SK-N-SH (cell line): Measurements from ENCODE around the gene PCSK7. TPM values are rescaled to one million over a fixed set of nuclear protein-coding genes. Genes with fewer than 3 reads are reported as not detected.

Experiments
- CTCF ChIA-PET: fragments of 300-600, 350-600 bp; formaldehyde crosslinking; extraction: SDS; loops from one replicate; lab custom pipeline; 2021; lab: Yijun Ruan, JAX
- POLR2A ChIA-PET: fragments of 350-600 bp; sonication (Branson Sonifier 250); formaldehyde crosslinking; extraction: SDS; loops from one replicate; lab custom pipeline; 2020; ENCODE audit warnings: antibody characterized with exemption, inconsistent platforms; lab: Yijun Ruan, JAX
- DNase-seq: peaks from one replicate; pipeline ENCODE4 v3.0.0; 2012
- H2AFZ ChIP-seq: fragments of 200-600 bp; sonication (generic); 2 replicates; pipeline ENCODE4 v1.8.1; 2016; ENCODE audit warnings: antibody characterized with exemption, mild to moderate bottlenecking, low read depth
- H3F3A ChIP-seq: fragments of 200-600 bp; sonication (generic); replicated peaks from 2 replicates; pipeline ENCODE3; 2016; ENCODE audit warnings: antibody characterized with exemption, mild to moderate bottlenecking; ENCODE audit not compliant: insufficient read depth
- H3K27ac ChIP-seq, 2 experiments: fragments of 200-500 bp in 1 of 2; fragments of 200-600 bp in 1 of 2; sonication (Bioruptor generic) in 1 of 2; sonication (generic), shearing (Covaris generic) in 1 of 2; 2 replicates each; pipeline versions ENCODE4 v1.5.1 to v1.6.1; 2014 to 2016; ENCODE audit warnings: low read depth in 2 of 2, inconsistent platforms in 1 of 2, low read length in 1 of 2, mild to moderate bottlenecking in 1 of 2, mixed read lengths in 1 of 2
- H3K27me3 ChIP-seq: fragments of 200-600 bp; sonication (generic), shearing (Covaris generic); 2 replicates; pipeline ENCODE4 v1.6.1; 2016; ENCODE audit warnings: mixed run types; ENCODE audit not compliant: insufficient read depth
- H3K36me3 ChIP-seq, 2 experiments: fragments of 200-500 bp in 1 of 2; fragments of 200-600 bp in 1 of 2; sonication (Bioruptor generic) in 1 of 2; sonication (generic) in 1 of 2; replicated peaks in 1 of 2; 2 replicates each; pipeline versions ENCODE3 to v1.5.1; 2014 to 2016; ENCODE audit warnings: low read length in 1 of 2, mild to moderate bottlenecking in 1 of 2; ENCODE audit not compliant: insufficient read depth in 2 of 2, control insufficient read depth in 1 of 2
- H3K4me1 ChIP-seq, 2 experiments: fragments of 200-500 bp in 1 of 2; fragments of 200-600 bp in 1 of 2; sonication (Bioruptor generic) in 1 of 2; sonication (generic), shearing (Covaris generic) in 1 of 2; 2 replicates each; pipeline versions ENCODE4 v1.5.1 to v1.6.1; 2014 to 2016; ENCODE audit warnings: low read depth in 1 of 2, low read length in 1 of 2, mixed run types in 1 of 2; ENCODE audit not compliant: insufficient read depth in 2 of 2, control insufficient read depth in 1 of 2
- H3K4me2 ChIP-seq: fragments of 200-600 bp; sonication (generic), shearing (Covaris generic); 2 replicates; pipeline ENCODE4 v1.6.1; 2017; ENCODE audit warnings: mixed run types
- H3K4me3 ChIP-seq, 2 experiments: fragments of 200-500 bp in 1 of 2; fragments of 200-600 bp in 1 of 2; sonication (Bioruptor generic) in 1 of 2; sonication (generic), shearing (Covaris generic) in 1 of 2; 2 replicates each; pipeline versions ENCODE4 v1.5.1 to v1.8.1; 2014 to 2016; ENCODE audit warnings: low read depth in 2 of 2, inconsistent platforms in 1 of 2, low read length in 1 of 2, mild to moderate bottlenecking in 1 of 2, mixed read lengths in 1 of 2, moderate library complexity in 1 of 2
- H3K79me2 ChIP-seq: fragments of 200-600 bp; sonication (generic); 2 replicates; pipeline ENCODE4 v1.8.1; 2017; ENCODE audit warnings: mild to moderate bottlenecking; ENCODE audit not compliant: insufficient read depth
- H3K9ac ChIP-seq: fragments of 200-600 bp; sonication (generic); 2 replicates; pipeline ENCODE4 v1.6.1; 2017; ENCODE audit warnings: mixed run types
- H3K9me2 ChIP-seq: fragments of 200-600 bp; sonication (generic); 2 replicates; pipeline ENCODE4 v1.6.1; 2017; ENCODE audit warnings: mixed run types
- H3K9me3 ChIP-seq: fragments of 200-600 bp; sonication (generic); 2 replicates; pipeline ENCODE4 v1.6.1; 2017; ENCODE audit warnings: mixed run types, mild to moderate bottlenecking, moderate library complexity
- H4K20me1 ChIP-seq: fragments of 200-600 bp; sonication (generic); 2 replicates; pipeline ENCODE4 v1.6.1; 2017; ENCODE audit warnings: mild to moderate bottlenecking, mixed run types; ENCODE audit not compliant: insufficient read depth
- ELF1 ChIP-seq: IDR thresholded peaks from 2 replicates; pipeline ENCODE4 v1.4.0; 2012
- EP300 ChIP-seq, 2 experiments: IDR thresholded peaks; 2 replicates each; pipeline versions ENCODE4 v1.4.0 to v1.6.1; 2012; ENCODE audit warnings: borderline replicate concordance in 1 of 2, low read depth in 1 of 2, low read length in 1 of 2
- FOXJ3 ChIP-seq: sonication (generic); formaldehyde crosslinking; IDR thresholded peaks from 2 replicates; pipeline ENCODE4 v1.5.1; 2020; ENCODE audit warnings: mild to moderate bottlenecking, missing genetic modification reagents
- FOXM1 ChIP-seq: IDR thresholded peaks from 2 replicates; pipeline ENCODE4 v1.4.0; 2012; ENCODE audit warnings: low read depth, mild to moderate bottlenecking
- GATA2 ChIP-seq: sonication (generic); formaldehyde crosslinking; IDR thresholded peaks from 2 replicates; pipeline ENCODE4 v1.5.0; 2020; ENCODE audit warnings: mild to moderate bottlenecking, missing genetic modification reagents
- IRF3 ChIP-seq: fragments of 150-350 bp; IDR thresholded peaks from 2 replicates; pipeline ENCODE4 v1.6.1; 2016; ENCODE audit warnings: mild to moderate bottlenecking, low read depth, low read length
- JUND ChIP-seq: IDR thresholded peaks from 2 replicates; pipeline ENCODE4 v1.4.0; 2012
- NFIC ChIP-seq: IDR thresholded peaks from 2 replicates; pipeline ENCODE4 v1.4.0; 2012; ENCODE audit warnings: borderline replicate concordance
- NRF1 ChIP-seq: IDR thresholded peaks from 2 replicates; pipeline ENCODE4 v1.6.1; 2012; ENCODE audit warnings: low read depth, mild to moderate bottlenecking, low read length
- POLR2AphosphoS5 ChIP-seq: IDR thresholded peaks from 2 replicates; pipeline ENCODE4 v1.6.1; 2012; ENCODE audit warnings: low read depth, low read length
- RFX5 ChIP-seq: IDR thresholded peaks from 2 replicates; pipeline ENCODE4 v1.6.1; 2012; ENCODE audit warnings: mild to moderate bottlenecking, improper control_type of control experiment, low read length
- SIN3A ChIP-seq: IDR thresholded peaks from 2 replicates; pipeline ENCODE4 v1.6.1; 2012; ENCODE audit warnings: low read depth, mild to moderate bottlenecking, low read length, moderate library complexity, borderline replicate concordance
- SMC3 ChIP-seq: IDR thresholded peaks from 2 replicates; pipeline ENCODE4 v1.6.1; 2012; ENCODE audit warnings: low read depth, low read length, improper control_type of control experiment
- TCF12 ChIP-seq: IDR thresholded peaks from 2 replicates; pipeline ENCODE4 v1.4.0; 2012
- TEAD4 ChIP-seq: IDR thresholded peaks from 2 replicates; pipeline ENCODE4 v1.4.0; 2012; ENCODE audit warnings: mild to moderate bottlenecking, borderline replicate concordance; ENCODE audit not compliant: insufficient read depth
- USF1 ChIP-seq: IDR thresholded peaks from 2 replicates; pipeline ENCODE4 v1.4.0; 2012; ENCODE audit warnings: low read depth, borderline replicate concordance
- USF2 ChIP-seq: fragments of 150-350 bp; IDR thresholded peaks from 2 replicates; pipeline ENCODE4 v1.6.1; 2017; ENCODE audit warnings: antibody characterized with exemption, low read length, low read depth, borderline replicate concordance
- YY1 ChIP-seq: IDR thresholded peaks from 2 replicates; pipeline ENCODE4 v1.4.0; 2012; ENCODE audit warnings: low read depth, mild to moderate bottlenecking
- WGBS: methylation state at CpG from one replicate; pipeline ENCODE4 v1.1.6; 2017; ENCODE audit warnings: low lambda C conversion rate; 5-methylcytosine and 5-hydroxymethylcytosine counted together
- polyA plus RNA-seq, 3 experiments: library from polyadenylated mRNA; depleted of rRNA; stranded (reverse); fragments of >200 nt; gene quantifications; 2 replicates each; pipeline ENCODE4 v1.2.3, GENCODE V29; 2012

PCSK7 gene
- polyA plus RNA-seq, 1 of the 3 experiments (the other 2 are of a cell fraction) = 49.7 TPM

DNA sequence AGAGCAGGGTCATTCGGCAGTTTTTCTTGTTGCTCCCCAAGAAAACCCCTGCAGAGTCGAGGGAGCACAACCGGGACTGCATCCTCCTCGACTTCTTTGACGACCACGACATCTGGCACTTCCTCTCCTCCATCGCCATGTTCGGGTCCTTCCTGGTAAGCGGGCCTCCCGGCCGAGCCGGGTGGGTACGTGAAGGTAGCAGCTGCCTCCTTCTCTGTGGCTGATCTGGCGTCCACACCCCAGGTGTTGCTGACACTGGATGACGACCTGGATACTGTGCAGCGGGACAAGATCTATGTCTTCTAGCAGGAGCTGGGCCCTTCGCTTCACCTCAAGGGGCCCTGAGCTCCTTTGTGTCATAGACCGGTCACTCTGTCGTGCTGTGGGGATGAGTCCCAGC lies 36.1 kb downstream of the PCSK7 start:
- Histone ChIP-seq H3K9ac (no peak overlapping the region), H4K20me1 (no peaks in the 10 kb centered on the region), H3K4me3 (no peak overlapping the region), H3K79me2 (peaks cover 34% of the 10 kb centered on the region), H3K9me2 (no peaks in the 10 kb centered on the region), H3K36me3 (peaks cover 0 to 8% of the 10 kb centered on the region in 2 experiments), H3K27me3 (no peaks in the 10 kb centered on the region), H2AFZ (no peak overlapping the region), H3F3A (peaks cover 4% of the 10 kb centered on the region), H3K9me3 (no peaks in the 10 kb centered on the region), H3K4me1 (peaks cover 6 to 9% of the 10 kb centered on the region in 2 experiments; a peak in 3 of 4 replicates), H3K27ac (no peak overlapping the region), H3K4me2 (no peak overlapping the region)
- TF ChIP-seq YY1 = no peak
- no peak for TF ChIP-seq NFIC
- TF ChIP-seq SMC3 = no peak
- no peak for TF ChIP-seq POLR2AphosphoS5
- TF ChIP-seq EP300 (IDR thresholded peaks at IDR 0.05; ENCODE audit: borderline replicate concordance in 1 of 2, low read depth in 1 of 2, low read length in 1 of 2) = no peak
- TF ChIP-seq SIN3A = no peak
- no peak for TF ChIP-seq USF1
- no peak for TF ChIP-seq JUND
- TF ChIP-seq FOXJ3 = no peak
- TF ChIP-seq IRF3 = no peak
- no peak for TF ChIP-seq RFX5
- no peak for TF ChIP-seq TCF12
- TF ChIP-seq GATA2 (CRISPR knock-in tag) = no peak
- TF ChIP-seq USF2 = no peak
- TF ChIP-seq ELF1 = no peak
- no peak for TF ChIP-seq TEAD4
- DNase-seq = no peak
- POLR2A ChIA-PET = no interaction called here
- CTCF ChIA-PET = no interaction called here
- WGBS = 97% methylated on average over 15 of the region's 19 CpGs

GRCh38 chr11:117195258-117195657 lies 36.6 kb downstream of the PCSK7 start:
- Histone ChIP-seq H3K27me3 (no peaks in the 10 kb centered on the region), H3K4me1 (peaks cover 6 to 9% of the 10 kb centered on the region in 2 experiments; a peak in 3 of 4 replicates), H3K79me2 (peaks cover 29% of the 10 kb centered on the region), H3K4me2 (no peak overlapping the region), H3K9me2 (no peaks in the 10 kb centered on the region), H3K9ac (no peak overlapping the region), H3K36me3 (peaks cover 0 to 11% of the 10 kb centered on the region in 2 experiments), H3F3A (peaks cover 4% of the 10 kb centered on the region), H4K20me1 (no peaks in the 10 kb centered on the region), H3K9me3 (no peaks in the 10 kb centered on the region), H3K4me3 (no peak overlapping the region), H3K27ac (no peak overlapping the region), H2AFZ (no peak overlapping the region)
- POLR2A ChIA-PET = no interaction called here
- WGBS = 86% methylated on average over 4 of the region's 4 CpGs
- CTCF ChIA-PET = no interaction called here
- TF ChIP-seq TEAD4 (no peak), SIN3A (no peak), NRF1 (no peak), FOXM1 (no peak), EP300 (IDR thresholded peaks at IDR 0.05; ENCODE audit: borderline replicate concordance in 1 of 2, low read depth in 1 of 2, low read length in 1 of 2) (no peak)
- no peak for DNase-seq
